Neural progenitor cell (in vitro differentiated cells): ENCODE results near the gene RCAN1.

ENCODE experiments used
- EZH2 ChIP-seq: fragments of 200-600 bp; sonication (generic); IDR thresholded peaks from 2 replicates; pipeline ENCODE4 v1.6.1; 2017; ENCODE audit warnings: antibody characterized with exemption, mild to moderate bottlenecking, moderate library complexity
- TF ChIP-seq, protein P1 (sequence below): fragments of 200-600 bp; sonication (generic); IDR thresholded peaks from 2 replicates; pipeline ENCODE4 v1.5.1; 2017; ENCODE audit warnings: antibody characterized with exemption, mild to moderate bottlenecking

DNA sequence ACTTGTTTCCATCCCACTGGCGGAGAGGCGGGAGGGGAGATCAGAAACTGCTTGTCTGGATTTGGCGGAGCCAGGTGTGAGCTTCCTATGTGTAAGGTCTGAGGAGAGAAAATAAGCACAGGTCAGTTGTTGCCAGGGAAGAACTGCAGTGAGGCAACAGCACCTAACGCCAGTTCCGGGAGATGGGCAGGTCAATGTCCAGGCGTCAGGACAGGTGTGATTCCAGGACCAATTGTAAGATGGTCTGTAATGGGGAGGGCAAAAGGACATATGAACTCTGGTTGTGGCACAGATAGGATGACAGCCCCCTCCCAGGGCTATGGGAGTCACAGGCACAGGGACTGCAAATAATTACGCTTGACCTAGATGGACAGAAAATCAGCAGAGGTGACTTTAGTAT, 93.4 kb downstream of the RCAN1 start:
- TF ChIP-seq, protein P1, sequence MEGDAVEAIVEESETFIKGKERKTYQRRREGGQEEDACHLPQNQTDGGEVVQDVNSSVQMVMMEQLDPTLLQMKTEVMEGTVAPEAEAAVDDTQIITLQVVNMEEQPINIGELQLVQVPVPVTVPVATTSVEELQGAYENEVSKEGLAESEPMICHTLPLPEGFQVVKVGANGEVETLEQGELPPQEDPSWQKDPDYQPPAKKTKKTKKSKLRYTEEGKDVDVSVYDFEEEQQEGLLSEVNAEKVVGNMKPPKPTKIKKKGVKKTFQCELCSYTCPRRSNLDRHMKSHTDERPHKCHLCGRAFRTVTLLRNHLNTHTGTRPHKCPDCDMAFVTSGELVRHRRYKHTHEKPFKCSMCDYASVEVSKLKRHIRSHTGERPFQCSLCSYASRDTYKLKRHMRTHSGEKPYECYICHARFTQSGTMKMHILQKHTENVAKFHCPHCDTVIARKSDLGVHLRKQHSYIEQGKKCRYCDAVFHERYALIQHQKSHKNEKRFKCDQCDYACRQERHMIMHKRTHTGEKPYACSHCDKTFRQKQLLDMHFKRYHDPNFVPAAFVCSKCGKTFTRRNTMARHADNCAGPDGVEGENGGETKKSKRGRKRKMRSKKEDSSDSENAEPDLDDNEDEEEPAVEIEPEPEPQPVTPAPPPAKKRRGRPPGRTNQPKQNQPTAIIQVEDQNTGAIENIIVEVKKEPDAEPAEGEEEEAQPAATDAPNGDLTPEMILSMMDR = no peak
- no peak for TF ChIP-seq EZH2
